Lung (tissue), 12 donors: ENCODE measurements around the gene SHFL. TPM values are rescaled to one million over a fixed set of nuclear protein-coding genes. Genes with fewer than 3 reads are reported as not detected.

Source experiments
- ATAC-seq: fragments of 200-7000 bp; cut with Tn5 transposase; one replicate; pipeline ENCODE4 v1.9.1; 2020; ENCODE audit warnings: moderate number of reproducible peaks; ENCODE audit not compliant: insufficient read depth, low FRiP score
- DNase-seq, 3 donors: peaks; one replicate each; pipeline ENCODE4 v3.0.0-alpha.2; 2013 to 2017
- H3K27ac ChIP-seq, 2 donors: one replicate each; pipeline ENCODE4 v1.5.1; 2013; ENCODE audit warnings: mild to moderate bottlenecking in 2 of 2, moderate library complexity in 2 of 2, control low read depth in 1 of 2, inconsistent platforms in 1 of 2, low read depth in 1 of 2, low read length in 1 of 2
- H3K27me3 ChIP-seq, 3 donors: one replicate each; pipeline ENCODE4 v1.5.1; 2013; ENCODE audit warnings: low read length in 2 of 3; ENCODE audit not compliant: control insufficient read depth in 3 of 3, insufficient read depth in 3 of 3
- H3K36me3 ChIP-seq, 4 donors: one replicate each; pipeline ENCODE4 v1.5.1; 2013; ENCODE audit warnings: low read length in 4 of 4, mild to moderate bottlenecking in 1 of 4, moderate library complexity in 1 of 4; ENCODE audit not compliant: control insufficient read depth in 4 of 4, insufficient read depth in 4 of 4
- H3K4me1 ChIP-seq, 5 donors: one replicate each; pipeline ENCODE4 v1.5.1; 2013; ENCODE audit warnings: low read length in 5 of 5, mild to moderate bottlenecking in 2 of 5, moderate library complexity in 1 of 5; ENCODE audit not compliant: control insufficient read depth in 5 of 5, insufficient read depth in 5 of 5
- H3K4me3 ChIP-seq: one replicate; pipeline ENCODE4 v1.5.1; 2013; ENCODE audit warnings: mild to moderate bottlenecking, control low read depth, moderate library complexity
- H3K9ac ChIP-seq, 2 donors: one replicate each; pipeline ENCODE4 v1.5.1; 2013; ENCODE audit warnings: low read length in 2 of 2, control low read depth in 1 of 2; ENCODE audit not compliant: insufficient read depth in 1 of 2
- H3K9me3 ChIP-seq, 4 donors: one replicate each; pipeline ENCODE4 v1.5.1; 2013; ENCODE audit warnings: low read length in 3 of 4, mild to moderate bottlenecking in 1 of 4, moderate library complexity in 1 of 4; ENCODE audit not compliant: control insufficient read depth in 4 of 4, insufficient read depth in 3 of 4
- WGBS, 2 donors: extraction: QIAGEN DNeasy Blood & Tissue Kit; methylation state at CpG; one replicate each; pipeline ENCODE4 v1.1.7; 2013; 5-methylcytosine and 5-hydroxymethylcytosine counted together
- polyA plus RNA-seq, 2 donors: library from polyadenylated mRNA; stranded (reverse); fragments of 200-250 nt; gene quantifications; one replicate each; pipeline ENCODE4 v1.2.1, GENCODE V29; 2013
- total RNA-seq, 2 donors: library from RNA; depleted of rRNA in 1 of 2; stranded (reverse); fragments of >200 nt in 1 of 2; gene quantifications; one replicate each; pipeline ENCODE4 v1.2.1, GENCODE V29; 2014 to 2021
- TF ChIP-seq, protein P1 (sequence below): IDR thresholded peaks from 2 replicates; pipeline ENCODE4 v1.5.1; 2012; ENCODE audit warnings: mild to moderate bottlenecking; ENCODE audit errors: control extremely low read depth, extremely low read depth
- donor health status: control.
- donor health status: control.
- donor health status: Bipolar disorder and iron deficiency.
- donor health status: healthy.
- donor health status: DM: yes; HTN: yes; CAD: no.

Gene SHFL
- total and polyA plus RNA-seq, 4 donors = 21.2 to 43.5 (median 33.3) TPM

- H3K9me3 ChIP-seq = peaks cover 0 to 2% (median 0%) of the 10 kb centered on the region in 4 donors
- H3K4me3 ChIP-seq = no peak overlapping the region
- no peak overlapping the region for H3K27ac ChIP-seq
- 81 to 90% methylated on average over 9 of the region's 9 CpGs for WGBS, 2 donors
- no peaks in the 10 kb centered on the region for H3K27me3 ChIP-seq
- no peak for DNase-seq
- no peak for ATAC-seq
- TF ChIP-seq, protein P1, sequence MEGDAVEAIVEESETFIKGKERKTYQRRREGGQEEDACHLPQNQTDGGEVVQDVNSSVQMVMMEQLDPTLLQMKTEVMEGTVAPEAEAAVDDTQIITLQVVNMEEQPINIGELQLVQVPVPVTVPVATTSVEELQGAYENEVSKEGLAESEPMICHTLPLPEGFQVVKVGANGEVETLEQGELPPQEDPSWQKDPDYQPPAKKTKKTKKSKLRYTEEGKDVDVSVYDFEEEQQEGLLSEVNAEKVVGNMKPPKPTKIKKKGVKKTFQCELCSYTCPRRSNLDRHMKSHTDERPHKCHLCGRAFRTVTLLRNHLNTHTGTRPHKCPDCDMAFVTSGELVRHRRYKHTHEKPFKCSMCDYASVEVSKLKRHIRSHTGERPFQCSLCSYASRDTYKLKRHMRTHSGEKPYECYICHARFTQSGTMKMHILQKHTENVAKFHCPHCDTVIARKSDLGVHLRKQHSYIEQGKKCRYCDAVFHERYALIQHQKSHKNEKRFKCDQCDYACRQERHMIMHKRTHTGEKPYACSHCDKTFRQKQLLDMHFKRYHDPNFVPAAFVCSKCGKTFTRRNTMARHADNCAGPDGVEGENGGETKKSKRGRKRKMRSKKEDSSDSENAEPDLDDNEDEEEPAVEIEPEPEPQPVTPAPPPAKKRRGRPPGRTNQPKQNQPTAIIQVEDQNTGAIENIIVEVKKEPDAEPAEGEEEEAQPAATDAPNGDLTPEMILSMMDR = no peak
- peaks cover 0 to 20% (median 9%) of the 10 kb centered on the region in 4 donors for H3K36me3 ChIP-seq
- peaks cover 3 to 9% (median 5%) of the 10 kb centered on the region in 5 donors for H3K4me1 ChIP-seq
- H3K9ac ChIP-seq = no peak overlapping the region
Observed at GRCh38 chr19:10120538-10121189, 34.5 kb downstream of the SHFL start.

- H3K9me3 ChIP-seq = peaks cover 0 to 2% (median 0%) of the 10 kb centered on the region in 4 donors
- TF ChIP-seq, protein P1 = no peak
- H3K27ac ChIP-seq = peak overlapping the region in 1 of 2 donors; percentile 40
- peaks cover 0 to 12% (median 3%) of the 10 kb centered on the region in 4 donors for H3K36me3 ChIP-seq
- WGBS, 2 donors = 53 to 82% methylated on average over 6 of the region's 6 CpGs
- no peak overlapping the region for H3K9ac ChIP-seq
- no peaks in the 10 kb centered on the region for H3K27me3 ChIP-seq
- peaks cover 3 to 9% (median 5%) of the 10 kb centered on the region in 5 donors for H3K4me1 ChIP-seq
- no peak overlapping the region for H3K4me3 ChIP-seq
- ATAC-seq (no peak), DNase-seq (no peak)
Observed at GRCh38 chr19:10122045-10122444, 35.9 kb downstream of the SHFL start.

DNA sequence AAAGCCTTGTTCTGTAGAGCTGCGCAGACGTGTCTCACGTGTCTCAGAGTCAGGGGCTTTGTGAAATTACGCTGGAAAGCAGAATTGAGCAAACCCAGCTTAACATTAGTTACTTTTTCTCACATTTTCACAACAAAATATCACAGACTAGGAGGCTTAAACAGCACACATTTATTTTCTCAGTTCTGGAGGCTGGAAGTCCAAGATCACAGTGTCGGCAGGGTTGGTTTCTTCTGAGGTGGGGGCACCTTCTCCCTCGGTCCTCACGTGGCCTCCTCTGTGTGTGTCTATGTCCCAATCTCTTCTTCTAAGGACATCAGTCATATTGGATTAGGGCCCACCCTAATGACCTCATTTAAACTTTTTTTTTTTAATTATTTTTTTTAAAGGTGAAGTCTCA lies 38.3 kb downstream of the SHFL start:
- peaks cover 0 to 2% (median 0%) of the 10 kb centered on the region in 4 donors for H3K9me3 ChIP-seq
- peaks cover 0 to 3% (median 0%) of the 10 kb centered on the region in 4 donors for H3K36me3 ChIP-seq
- no peaks in the 10 kb centered on the region for H3K27me3 ChIP-seq
- no peak overlapping the region for H3K9ac ChIP-seq
- ATAC-seq (no peak), DNase-seq (no peak)
- no peak overlapping the region for H3K4me3 ChIP-seq
- H3K4me1 ChIP-seq = peaks cover 0 to 3% (median 0%) of the 10 kb centered on the region in 5 donors
- TF ChIP-seq, protein P1 = no peak
- no peak overlapping the region for H3K27ac ChIP-seq
- WGBS, 2 donors = 96% methylated on average over 7 of the region's 7 CpGs
